Spinal cord (tissue), 10 donors: ENCODE results near the gene KCNK4. TPM values are rescaled to one million over a fixed set of nuclear protein-coding genes. Genes with fewer than 3 reads are reported as not detected.

Experiments used
- DNase-seq, 6 donors: peaks; one replicate each; pipeline versions ENCODE4 v3.0.0 to v3.0.0-alpha.2; 2013 to 2015; ENCODE audit warnings: low spot score in 6 of 6, low read depth in 4 of 6
- H3K27ac ChIP-seq: one replicate; pipeline ENCODE4 v1.5.1; 2013; ENCODE audit warnings: low read depth, low read length, control low read depth
- H3K27me3 ChIP-seq: one replicate; pipeline ENCODE4 v1.6.1; 2013; ENCODE audit warnings: low read length; ENCODE audit not compliant: control insufficient read depth, insufficient read depth
- H3K36me3 ChIP-seq: one replicate; pipeline ENCODE4 v1.6.1; 2013; ENCODE audit warnings: low read length; ENCODE audit not compliant: control insufficient read depth, insufficient read depth
- H3K4me1 ChIP-seq: one replicate; pipeline ENCODE4 v1.6.1; 2013; ENCODE audit warnings: low read length; ENCODE audit not compliant: control insufficient read depth, insufficient read depth
- H3K4me3 ChIP-seq: one replicate; pipeline ENCODE4 v1.5.1; 2013; ENCODE audit warnings: low read depth, low read length, control low read depth
- H3K9me3 ChIP-seq: one replicate; pipeline ENCODE4 v1.6.1; 2013; ENCODE audit warnings: low read length; ENCODE audit not compliant: control insufficient read depth, insufficient read depth
- WGBS: methylation state at CpG from one replicate; pipeline ENCODE4 v1.1.5; 2013; ENCODE audit warnings: missing lambda C conversion rate; ENCODE audit not compliant: insufficient coverage; 5-methylcytosine and 5-hydroxymethylcytosine counted together
- polyA plus RNA-seq, 2 donors: library from polyadenylated mRNA; unstranded; fragments of 120-200 nt; gene quantifications; one replicate each; pipeline ENCODE4 v1.2.1, GENCODE V29; 2013; ENCODE audit not compliant: insufficient read length in 2 of 2
- total RNA-seq, 2 donors: library from RNA; depleted of rRNA in 1 of 2; stranded (reverse); fragments of 120-200 nt in 1 of 2; fragments of >200 nt in 1 of 2; gene quantifications; one replicate each; pipeline versions ENCODE4 v1.2.3 to v1.2.4, GENCODE V29; 2013 to 2014
- donor health status: healthy.

Gene KCNK4
- total and polyA plus RNA-seq, 4 donors: 1.0 to 7.8 (median 4.8) TPM

- Histone ChIP-seq H3K4me1 (peaks cover 7% of the 10 kb centered on the region), H3K27me3 (no peaks in the 10 kb centered on the region), H3K36me3 (peaks cover 3% of the 10 kb centered on the region), H3K4me3 (no peak overlapping the region), H3K27ac (no peak overlapping the region), H3K9me3 (no peaks in the 10 kb centered on the region)
- WGBS: 58% methylated on average over 3 of the region's 13 CpGs
- peak in 1 of 6 donors; percentile 63 for DNase-seq
These were observed 43.9 kb downstream of the KCNK4 start for GRCh38 chr11:64334764-64335735.

GRCh38 chr11:64337538-64338249 lies 46.6 kb downstream of the KCNK4 start:
- Histone ChIP-seq H3K4me3 (no peak overlapping the region), H3K27me3 (peaks cover 16% of the 10 kb centered on the region), H3K9me3 (no peaks in the 10 kb centered on the region), H3K36me3 (peaks cover 4% of the 10 kb centered on the region), H3K27ac (no peak overlapping the region), H3K4me1 (peaks cover 22% of the 10 kb centered on the region)
- WGBS: 92% methylated on average over 2 of the region's 8 CpGs
- DNase-seq: no peak

- no peak for DNase-seq
- no peak overlapping the region for H3K4me3 ChIP-seq
- peaks cover 21% of the 10 kb centered on the region for H3K27me3 ChIP-seq
- no peaks in the 10 kb centered on the region for H3K9me3 ChIP-seq
- 82% methylated on average over 1 of the region's 8 CpGs for WGBS
- peaks cover 30% of the 10 kb centered on the region for H3K4me1 ChIP-seq
- no peak overlapping the region for H3K27ac ChIP-seq
- H3K36me3 ChIP-seq: peaks cover 4% of the 10 kb centered on the region
These were observed 47.6 kb downstream of the KCNK4 start for GRCh38 chr11:64338716-64339115.

- Histone ChIP-seq H3K9me3 (no peaks in the 10 kb centered on the region), H3K27me3 (peaks cover 21% of the 10 kb centered on the region), H3K36me3 (peaks cover 7% of the 10 kb centered on the region), H3K27ac (no peak overlapping the region), H3K4me3 (no peak overlapping the region), H3K4me1 (peaks cover 30% of the 10 kb centered on the region)
- WGBS: 85% methylated on average over 2 of the region's 4 CpGs
- no peak for DNase-seq
These were observed 48.2 kb downstream of the KCNK4 start for GRCh38 chr11:64339286-64339685.

- no peak within 1 kb of the TSS for H3K4me3 ChIP-seq
- peaks cover 21% of the 10 kb centered on the region for H3K27me3 ChIP-seq
- no peak for DNase-seq
- H3K9me3 ChIP-seq: no peaks in the 10 kb centered on the region
- 78% methylated on average over 16 of the region's 16 CpGs for WGBS
- H3K27ac ChIP-seq: no peak within 1 kb of the TSS
- peaks cover 30% of the 10 kb centered on the region for H3K4me1 ChIP-seq
- H3K36me3 ChIP-seq: peaks cover 11% of the 10 kb centered on the region
These were observed 48.8 kb downstream of the KCNK4 start, which contains the start of gene CCDC88B for GRCh38 chr11:64339754-64340408. Gene CCDC88B (plus strand): TSS chr11:64340204. CDS start chr11:64340267, 63 bp downstream.

GRCh38 chr11:64340671-64341335 lies 49.7 kb downstream of the KCNK4 start:
- H3K9me3 ChIP-seq: no peaks in the 10 kb centered on the region
- H3K4me1 ChIP-seq: peaks cover 30% of the 10 kb centered on the region
- H3K27me3 ChIP-seq: peaks cover 21% of the 10 kb centered on the region
- H3K27ac ChIP-seq: no peak overlapping the region
- no peak for DNase-seq
- peaks cover 11% of the 10 kb centered on the region for H3K36me3 ChIP-seq
- H3K4me3 ChIP-seq: no peak overlapping the region
- WGBS: 13% methylated on average over 30 of the region's 33 CpGs

- 79% methylated on average over 21 of the region's 21 CpGs for WGBS
- no peak for DNase-seq
- Histone ChIP-seq H3K27me3 (peaks cover 21% of the 10 kb centered on the region), H3K9me3 (no peaks in the 10 kb centered on the region), H3K4me1 (peaks cover 30% of the 10 kb centered on the region), H3K36me3 (peaks cover 11% of the 10 kb centered on the region), H3K4me3 (no peak overlapping the region), H3K27ac (no peak overlapping the region)
These were observed 50.3 kb downstream of the KCNK4 start for GRCh38 chr11:64341429-64341828.

GRCh38 chr11:64341851-64342791 lies 51.0 kb downstream of the KCNK4 start:
- H3K9me3 ChIP-seq: no peaks in the 10 kb centered on the region
- peak overlapping the region; percentile 57 for H3K27ac ChIP-seq
- DNase-seq: peak in 2 of 6 donors; percentile 68 to 81
- peaks cover 11% of the 10 kb centered on the region for H3K36me3 ChIP-seq
- 15% methylated on average over 53 of the region's 55 CpGs for WGBS
- peak overlapping the region; percentile 33 for H3K4me3 ChIP-seq
- peaks cover 30% of the 10 kb centered on the region for H3K4me1 ChIP-seq
- peaks cover 21% of the 10 kb centered on the region for H3K27me3 ChIP-seq
